Measurements from ENCODE around the gene GPC6. TPM values are rescaled to one million over a fixed set of nuclear protein-coding genes. Genes with fewer than 3 reads are reported as not detected.

GPC6 gene
- total RNA-seq, 1 donor from 2014 or later, result 42.9 TPM

DNA sequence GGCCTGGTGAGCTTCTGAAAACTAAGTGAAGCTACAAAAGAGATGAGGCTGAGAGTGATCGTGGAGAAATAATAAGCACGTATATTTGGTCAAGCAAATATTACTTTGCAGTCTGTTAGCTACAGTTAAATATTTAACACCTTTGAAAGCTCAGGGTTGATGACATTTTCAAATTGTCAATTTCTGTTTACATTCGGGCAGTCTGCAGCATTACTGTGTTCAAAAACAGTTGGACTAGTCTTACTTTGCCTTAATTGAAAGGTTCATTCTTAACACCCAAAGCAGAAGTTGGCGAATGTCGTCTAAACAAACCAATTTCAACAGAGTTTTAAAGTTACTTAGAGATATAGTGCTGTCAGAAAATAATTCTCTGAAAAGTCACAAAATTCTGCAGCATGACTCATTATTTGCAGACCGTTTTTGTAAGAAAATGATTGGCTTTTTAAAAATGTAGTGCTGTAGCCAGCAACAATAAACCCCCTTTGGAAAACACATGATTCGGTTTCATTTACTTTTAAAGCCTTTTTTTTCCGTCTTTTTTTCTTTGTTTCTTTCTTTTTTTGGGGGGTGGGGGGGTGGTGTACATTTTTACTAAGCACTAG is 549.0 kb downstream of the GPC6 start:
- Histone ChIP-seq H3K79me2 (ENCODE audit: low read depth) (no peaks in the 10 kb centered on the region), H3F3A (ENCODE audit: low read depth) (peaks cover 22% of the 10 kb centered on the region), H3K9ac (no peak overlapping the region), H4K20me1 (ENCODE audit: low read depth) (no peaks in the 10 kb centered on the region), H3K36me3 (no peaks in the 10 kb centered on the region), H3K9me3 (ENCODE audit: low read depth) (no peaks in the 10 kb centered on the region), H3K4me1 (peaks cover 49% of the 10 kb centered on the region), H3K27ac (no peak overlapping the region), H3K27me3 (no peaks in the 10 kb centered on the region), H3K4me3 (no peak overlapping the region), H3K4me2 (no peak overlapping the region), H2AFZ (replicated peaks) (no peak overlapping the region)
- no peak for DNase-seq (ENCODE audit: low spot score)
- Mint-ChIP-seq H3K4me1 (peaks cover 13% of the 10 kb centered on the region), H3K9me3 (no peaks in the 10 kb centered on the region), H3K4me3 (no peak overlapping the region), H3K27me3 (ENCODE audit: insufficient read depth, low read depth) (peaks cover 4% of the 10 kb centered on the region), H3K36me3 (no peaks in the 10 kb centered on the region), H3K27ac (no peak overlapping the region)
- TF ChIP-seq EZH2 (IDR thresholded peaks at IDR 0.05) (no peak), EZH2phosphoT487 (IDR thresholded peaks at IDR 0.05) (no peak)
- TF ChIP-seq, protein P1, sequence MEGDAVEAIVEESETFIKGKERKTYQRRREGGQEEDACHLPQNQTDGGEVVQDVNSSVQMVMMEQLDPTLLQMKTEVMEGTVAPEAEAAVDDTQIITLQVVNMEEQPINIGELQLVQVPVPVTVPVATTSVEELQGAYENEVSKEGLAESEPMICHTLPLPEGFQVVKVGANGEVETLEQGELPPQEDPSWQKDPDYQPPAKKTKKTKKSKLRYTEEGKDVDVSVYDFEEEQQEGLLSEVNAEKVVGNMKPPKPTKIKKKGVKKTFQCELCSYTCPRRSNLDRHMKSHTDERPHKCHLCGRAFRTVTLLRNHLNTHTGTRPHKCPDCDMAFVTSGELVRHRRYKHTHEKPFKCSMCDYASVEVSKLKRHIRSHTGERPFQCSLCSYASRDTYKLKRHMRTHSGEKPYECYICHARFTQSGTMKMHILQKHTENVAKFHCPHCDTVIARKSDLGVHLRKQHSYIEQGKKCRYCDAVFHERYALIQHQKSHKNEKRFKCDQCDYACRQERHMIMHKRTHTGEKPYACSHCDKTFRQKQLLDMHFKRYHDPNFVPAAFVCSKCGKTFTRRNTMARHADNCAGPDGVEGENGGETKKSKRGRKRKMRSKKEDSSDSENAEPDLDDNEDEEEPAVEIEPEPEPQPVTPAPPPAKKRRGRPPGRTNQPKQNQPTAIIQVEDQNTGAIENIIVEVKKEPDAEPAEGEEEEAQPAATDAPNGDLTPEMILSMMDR (IDR thresholded peaks at IDR 0.05), result no peak

DNA sequence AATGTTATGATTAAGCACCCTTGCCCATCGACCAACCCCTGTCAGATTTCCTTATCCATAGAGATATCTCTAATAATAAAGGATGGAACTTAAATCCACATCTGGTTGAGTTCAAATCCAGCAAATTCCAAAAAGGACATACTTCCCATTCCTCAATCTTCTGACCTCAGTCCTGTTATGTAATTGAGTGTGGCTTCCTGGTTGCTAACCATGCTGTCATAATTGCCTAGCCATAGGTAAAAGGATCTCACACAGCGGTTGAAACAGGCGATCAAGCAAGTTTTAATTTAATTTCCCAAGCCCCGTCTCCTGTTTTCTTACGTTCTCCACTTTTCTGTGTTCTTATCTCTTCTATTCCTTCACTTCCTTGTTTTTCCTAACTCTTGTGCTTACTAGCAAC is 550.3 kb downstream of the GPC6 start:
- H3K79me2 ChIP-seq (ENCODE audit: low read depth), result no peaks in the 10 kb centered on the region
- Mint-ChIP-seq H3K9me3 (no peaks in the 10 kb centered on the region), H3K27ac (no peak overlapping the region), H3K36me3 (no peaks in the 10 kb centered on the region), H3K27me3 (ENCODE audit: insufficient read depth, low read depth) (peaks cover 4% of the 10 kb centered on the region), H3K4me1 (no peaks in the 10 kb centered on the region), H3K4me3 (no peak overlapping the region)
- H2AFZ ChIP-seq (replicated peaks), result no peak overlapping the region
- H3F3A ChIP-seq (ENCODE audit: low read depth), result peaks cover 15% of the 10 kb centered on the region
- peak overlapping the region; percentile 62 for H3K4me2 ChIP-seq
- H3K9me3 ChIP-seq (ENCODE audit: low read depth), result no peaks in the 10 kb centered on the region
- no peak overlapping the region for H3K9ac ChIP-seq
- DNase-seq (ENCODE audit: low spot score), result no peak
- TF ChIP-seq, protein P1 (IDR thresholded peaks at IDR 0.05), result no peak
- TF ChIP-seq EZH2phosphoT487 (IDR thresholded peaks at IDR 0.05) (no peak), EZH2 (IDR thresholded peaks at IDR 0.05) (no peak)
- no peaks in the 10 kb centered on the region for H3K36me3 ChIP-seq
- H3K27ac ChIP-seq, result peak overlapping the region; percentile 91
- H3K4me3 ChIP-seq, result no peak overlapping the region
- H3K4me1 ChIP-seq, result peaks cover 37% of the 10 kb centered on the region
- no peaks in the 10 kb centered on the region for H3K27me3 ChIP-seq
- no peaks in the 10 kb centered on the region for H4K20me1 ChIP-seq (ENCODE audit: low read depth)

DNA sequence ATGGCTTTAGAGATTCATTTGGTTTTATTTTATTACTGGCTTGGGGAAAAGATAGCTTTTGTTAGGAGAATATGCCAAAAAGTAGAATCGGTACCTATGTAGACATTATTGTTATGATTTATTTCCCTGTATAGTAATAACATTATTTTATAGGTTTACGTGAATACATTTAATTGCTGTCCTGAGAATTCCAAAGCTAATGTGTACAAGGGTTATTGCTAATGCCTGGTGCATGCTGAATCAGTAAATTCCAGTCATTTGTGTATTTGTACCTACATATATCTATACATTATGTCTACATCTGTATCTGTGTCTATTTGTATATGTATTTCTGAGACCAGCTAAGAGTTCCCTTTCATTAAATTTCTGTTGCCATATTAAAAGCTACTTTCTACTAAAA is 550.9 kb downstream of the GPC6 start:
- Histone ChIP-seq H3K27ac (peak overlapping the region; percentile 91), H3K36me3 (no peaks in the 10 kb centered on the region), H4K20me1 (ENCODE audit: low read depth) (no peaks in the 10 kb centered on the region), H3K4me2 (peak overlapping the region; percentile 62), H3K4me3 (no peak overlapping the region), H3K79me2 (ENCODE audit: low read depth) (no peaks in the 10 kb centered on the region), H3K27me3 (no peaks in the 10 kb centered on the region), H2AFZ (replicated peaks) (no peak overlapping the region), H3K4me1 (peaks cover 32% of the 10 kb centered on the region), H3F3A (ENCODE audit: low read depth) (peaks cover 15% of the 10 kb centered on the region), H3K9ac (no peak overlapping the region), H3K9me3 (ENCODE audit: low read depth) (no peaks in the 10 kb centered on the region)
- no peak for DNase-seq (ENCODE audit: low spot score)
- Mint-ChIP-seq H3K27me3 (ENCODE audit: insufficient read depth, low read depth) (peaks cover 1% of the 10 kb centered on the region), H3K27ac (no peak overlapping the region), H3K36me3 (no peaks in the 10 kb centered on the region), H3K4me3 (no peak overlapping the region), H3K4me1 (no peaks in the 10 kb centered on the region), H3K9me3 (no peaks in the 10 kb centered on the region)
- TF ChIP-seq, protein P1 (IDR thresholded peaks at IDR 0.05), result no peak
- TF ChIP-seq EZH2 (IDR thresholded peaks at IDR 0.05) (no peak), EZH2phosphoT487 (IDR thresholded peaks at IDR 0.05) (no peak)

All from neural progenitor cell (in vitro differentiated cells).